HEK293 (cell line): ENCODE results near the gene SERPINI1.

Experiments
- CTCF ChIA-PET: fragments of 350-600 bp; formaldehyde crosslinking; extraction: SDS; loops from one replicate; lab custom pipeline; 2021; ENCODE audit warnings: antibody characterized with exemption; lab: Yijun Ruan, JAX
- POLR2A ChIA-PET: fragments of 300-600 bp; formaldehyde crosslinking; extraction: SDS; loops from one replicate; lab custom pipeline; 2020; ENCODE audit warnings: antibody characterized with exemption, inconsistent platforms; lab: Yijun Ruan, JAX
- H3K27ac ChIP-seq: fragments of 200-500 bp; sonication (Bioruptor generic); 2 replicates; pipeline ENCODE4 v1.5.1; 2014; ENCODE audit warnings: low read depth, low read length, control low read depth, inconsistent platforms; ENCODE audit errors: extremely low read depth
- H3K36me3 ChIP-seq, 2 experiments: fragments of 200-500 bp in 1 of 2; sonication (Bioruptor generic) in 1 of 2; 1 replicate in 1 of 2; 2 replicates in 1 of 2; pipeline ENCODE4 v1.5.1; 2014 to 2017; ENCODE audit warnings: inconsistent platforms in 2 of 2, low read length in 2 of 2; ENCODE audit not compliant: control insufficient read depth in 2 of 2, insufficient read depth in 1 of 2
- H3K4me1 ChIP-seq: fragments of 200-500 bp; sonication (Bioruptor generic); 2 replicates; pipeline ENCODE4 v1.5.1; 2014; ENCODE audit warnings: mild to moderate bottlenecking, low read length, inconsistent platforms; ENCODE audit not compliant: control insufficient read depth, insufficient read depth
- H3K4me3 ChIP-seq: 2 replicates; pipeline ENCODE4 v1.5.1; 2011; ENCODE audit warnings: low read depth, mild to moderate bottlenecking, control low read depth, low read length, moderate library complexity
- H3K9me3 ChIP-seq: fragments of 200-500 bp; sonication (Bioruptor generic); 2 replicates; pipeline ENCODE4 v1.5.1; 2014; ENCODE audit warnings: low read depth, low read length, inconsistent platforms; ENCODE audit not compliant: control insufficient read depth, insufficient read depth
- GLI2 ChIP-seq: fragments of 450-650 bp; formaldehyde crosslinking; IDR thresholded peaks from 2 replicates; pipeline ENCODE4; 2017; ENCODE audit warnings: missing biosample characterization, missing genetic modification characterization, low read depth, borderline replicate concordance
- HOXC10 ChIP-seq: sonication (generic); formaldehyde crosslinking; IDR thresholded peaks from 2 replicates; pipeline ENCODE4 v1.8.1; 2023; ENCODE audit warnings: mild to moderate bottlenecking, missing genetic modification reagents
- INSM2 ChIP-seq: fragments of 450-650 bp; formaldehyde crosslinking; IDR thresholded peaks from 2 replicates; pipeline ENCODE4 v1.5.1; 2016; ENCODE audit warnings: missing biosample characterization, missing genetic modification characterization
- KLF8 ChIP-seq: fragments of 450-650 bp; formaldehyde crosslinking; IDR thresholded peaks from 2 replicates; pipeline ENCODE4 v1.5.1; 2016; ENCODE audit warnings: missing biosample characterization, missing genetic modification characterization
- YY1 ChIP-seq: fragments of 450-650 bp; formaldehyde crosslinking; IDR thresholded peaks from 2 replicates; pipeline ENCODE4 v1.5.1; 2018; ENCODE audit warnings: missing biosample characterization, missing genetic modification characterization
- ZBTB21 ChIP-seq: fragments of 450-650 bp; formaldehyde crosslinking; IDR thresholded peaks from 2 replicates; pipeline ENCODE4 v1.5.1; 2017; ENCODE audit warnings: missing biosample characterization, missing genetic modification characterization
- ZNF133 ChIP-seq: fragments of 450-650 bp; formaldehyde crosslinking; IDR thresholded peaks from 2 replicates; pipeline ENCODE4 v1.5.1; 2016; ENCODE audit warnings: missing biosample characterization, missing genetic modification characterization
- ZNF155 ChIP-seq: fragments of 450-650 bp; formaldehyde crosslinking; IDR thresholded peaks from 2 replicates; pipeline ENCODE4 v1.5.1; 2016; ENCODE audit warnings: missing biosample characterization, missing genetic modification characterization
- ZNF174 ChIP-seq: fragments of 450-650 bp; formaldehyde crosslinking; IDR thresholded peaks from 2 replicates; pipeline ENCODE4 v1.5.0; 2017; ENCODE audit warnings: missing biosample characterization, mild to moderate bottlenecking, missing genetic modification characterization
- ZNF223 ChIP-seq: fragments of 450-650 bp; formaldehyde crosslinking; IDR thresholded peaks from 2 replicates; pipeline ENCODE4 v1.5.1; 2016; ENCODE audit warnings: missing biosample characterization, missing genetic modification characterization
- ZNF248 ChIP-seq: fragments of 450-650 bp; formaldehyde crosslinking; IDR thresholded peaks from 2 replicates; pipeline ENCODE4 v1.5.1; 2017; ENCODE audit warnings: missing biosample characterization, missing genetic modification characterization
- ZNF302 ChIP-seq: fragments of 450-650 bp; formaldehyde crosslinking; IDR thresholded peaks from 2 replicates; pipeline ENCODE4 v1.5.1; 2016; ENCODE audit warnings: missing biosample characterization, missing genetic modification characterization, low read depth
- ZNF335 ChIP-seq: fragments of 450-650 bp; formaldehyde crosslinking; conservative IDR thresholded peaks from 2 replicates; pipeline ENCODE4 v1.5.1; 2016; ENCODE audit warnings: missing biosample characterization, missing genetic modification characterization
- ZNF341 ChIP-seq: fragments of 450-650 bp; formaldehyde crosslinking; IDR thresholded peaks from 2 replicates; pipeline ENCODE4; 2016; ENCODE audit warnings: low read depth, missing biosample characterization, missing genetic modification characterization
- ZNF366 ChIP-seq: fragments of 450-650 bp; formaldehyde crosslinking; conservative IDR thresholded peaks from 2 replicates; pipeline ENCODE4 v1.5.1; 2016; ENCODE audit warnings: missing biosample characterization, missing genetic modification characterization
- ZNF664 ChIP-seq: fragments of 450-650 bp; formaldehyde crosslinking; IDR thresholded peaks from 2 replicates; pipeline ENCODE4 v1.5.1; 2016; ENCODE audit warnings: missing biosample characterization, missing genetic modification characterization
- ZNF704 ChIP-seq: fragments of 450-650 bp; formaldehyde crosslinking; IDR thresholded peaks from 2 replicates; pipeline ENCODE4 v1.5.1; 2016; ENCODE audit warnings: missing biosample characterization, missing genetic modification characterization
- ZNF76 ChIP-seq: fragments of 450-650 bp; formaldehyde crosslinking; IDR thresholded peaks from 2 replicates; pipeline ENCODE4; 2016; ENCODE audit warnings: low read depth, missing biosample characterization, missing genetic modification characterization, borderline replicate concordance
- ZNF768 ChIP-seq: fragments of 450-650 bp; formaldehyde crosslinking; IDR thresholded peaks from 2 replicates; pipeline ENCODE4 v1.5.1; 2018; ENCODE audit warnings: missing biosample characterization, mild to moderate bottlenecking, missing genetic modification characterization
- ZSCAN4 ChIP-seq: fragments of 450-650 bp; formaldehyde crosslinking; IDR thresholded peaks from 2 replicates; pipeline ENCODE4 v1.5.1; 2017; ENCODE audit warnings: missing biosample characterization, missing genetic modification characterization
- TF ChIP-seq, protein P1 (sequence below): fragments of 450-650 bp; formaldehyde crosslinking; conservative IDR thresholded peaks from 2 replicates; pipeline ENCODE4 v1.5.1; 2016; ENCODE audit warnings: low read depth, missing biosample characterization, missing genetic modification characterization
- TF ChIP-seq, protein P2 (sequence below): fragments of 450-650 bp; formaldehyde crosslinking; IDR thresholded peaks from 2 replicates; pipeline ENCODE4 v1.5.1; 2016; ENCODE audit warnings: missing biosample characterization, missing genetic modification characterization, borderline replicate concordance

SERPINI1 gene

DNA sequence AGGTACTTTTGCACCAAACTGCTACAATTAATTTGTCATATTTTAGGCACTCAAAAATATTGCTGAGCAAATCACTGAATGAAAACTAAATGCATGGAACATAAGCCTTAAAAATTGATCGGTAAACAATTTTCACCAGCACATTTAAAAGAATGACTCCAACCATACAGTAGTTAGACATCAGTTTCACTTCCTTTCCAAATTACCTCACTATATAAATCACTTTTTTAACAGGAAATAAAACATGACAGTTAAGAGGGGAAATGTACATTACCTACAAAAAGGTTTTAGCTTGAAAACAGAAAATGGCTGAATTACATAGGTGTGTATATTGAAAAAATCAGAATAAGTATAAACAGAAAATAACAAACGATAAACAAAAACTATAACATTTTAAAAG is 108.4 kb downstream of the SERPINI1 start:
- Histone ChIP-seq H3K27ac (no peak overlapping the region), H3K36me3 (no peaks in the 10 kb centered on the region), H3K9me3 (no peaks in the 10 kb centered on the region), H3K4me3 (no peak overlapping the region), H3K4me1 (no peaks in the 10 kb centered on the region)
- POLR2A ChIA-PET: no interaction called here
- TF ChIP-seq ZSCAN4 (tag by site-specific recombination) (no peak), YY1 (tag by site-specific recombination) (no peak), ZNF155 (tag by site-specific recombination) (no peak), ZNF133 (tag by site-specific recombination) (no peak), ZNF341 (no peak), ZNF248 (tag by site-specific recombination) (no peak), INSM2 (no peak), GLI2 (tag by site-specific recombination) (no peak), ZNF664 (tag by site-specific recombination) (no peak), ZNF768 (tag by site-specific recombination) (no peak), HOXC10 (no peak), ZNF366 (tag by site-specific recombination) (no peak), ZNF223 (tag by site-specific recombination) (no peak)
- TF ChIP-seq, protein P1, sequence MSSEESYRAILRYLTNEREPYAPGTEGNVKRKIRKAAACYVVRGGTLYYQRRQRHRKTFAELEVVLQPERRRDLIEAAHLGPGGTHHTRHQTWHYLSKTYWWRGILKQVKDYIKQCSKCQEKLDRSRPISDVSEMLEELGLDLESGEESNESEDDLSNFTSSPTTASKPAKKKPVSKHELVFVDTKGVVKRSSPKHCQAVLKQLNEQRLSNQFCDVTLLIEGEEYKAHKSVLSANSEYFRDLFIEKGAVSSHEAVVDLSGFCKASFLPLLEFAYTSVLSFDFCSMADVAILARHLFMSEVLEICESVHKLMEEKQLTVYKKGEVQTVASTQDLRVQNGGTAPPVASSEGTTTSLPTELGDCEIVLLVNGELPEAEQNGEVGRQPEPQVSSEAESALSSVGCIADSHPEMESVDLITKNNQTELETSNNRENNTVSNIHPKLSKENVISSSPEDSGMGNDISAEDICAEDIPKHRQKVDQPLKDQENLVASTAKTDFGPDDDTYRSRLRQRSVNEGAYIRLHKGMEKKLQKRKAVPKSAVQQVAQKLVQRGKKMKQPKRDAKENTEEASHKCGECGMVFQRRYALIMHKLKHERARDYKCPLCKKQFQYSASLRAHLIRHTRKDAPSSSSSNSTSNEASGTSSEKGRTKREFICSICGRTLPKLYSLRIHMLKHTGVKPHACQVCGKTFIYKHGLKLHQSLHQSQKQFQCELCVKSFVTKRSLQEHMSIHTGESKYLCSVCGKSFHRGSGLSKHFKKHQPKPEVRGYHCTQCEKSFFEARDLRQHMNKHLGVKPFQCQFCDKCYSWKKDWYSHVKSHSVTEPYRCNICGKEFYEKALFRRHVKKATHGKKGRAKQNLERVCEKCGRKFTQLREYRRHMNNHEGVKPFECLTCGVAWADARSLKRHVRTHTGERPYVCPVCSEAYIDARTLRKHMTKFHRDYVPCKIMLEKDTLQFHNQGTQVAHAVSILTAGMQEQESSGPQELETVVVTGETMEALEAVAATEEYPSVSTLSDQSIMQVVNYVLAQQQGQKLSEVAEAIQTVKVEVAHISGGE (tag by site-specific recombination): no peak
- CTCF ChIA-PET: no interaction called here

DNA sequence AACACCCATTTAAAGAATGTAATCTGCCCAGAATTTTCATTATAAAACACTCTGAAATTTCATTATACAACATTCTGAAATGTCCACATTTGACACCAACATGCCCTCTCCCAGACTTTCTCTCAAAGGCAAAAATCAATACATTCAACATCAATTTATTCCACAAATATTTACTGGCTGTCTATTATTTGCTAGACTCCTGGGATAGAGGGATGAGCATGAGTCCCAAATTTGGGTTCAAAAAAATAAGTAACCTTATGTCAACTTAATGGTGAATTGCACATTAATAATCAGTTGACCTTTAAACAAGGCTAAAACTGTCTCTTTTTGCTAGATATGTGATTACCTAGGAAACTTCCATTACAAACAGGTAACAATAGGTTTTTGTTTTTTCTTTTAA is 109.0 kb downstream of the SERPINI1 start:
- Histone ChIP-seq H3K9me3 (no peaks in the 10 kb centered on the region), H3K36me3 (no peaks in the 10 kb centered on the region), H3K4me1 (no peaks in the 10 kb centered on the region), H3K27ac (no peak overlapping the region), H3K4me3 (no peak overlapping the region)
- POLR2A ChIA-PET: no interaction called here
- CTCF ChIA-PET: no interaction called here
- TF ChIP-seq ZNF76 (tag by site-specific recombination): no peak
- TF ChIP-seq ZBTB21: no peak
- TF ChIP-seq, protein P2, sequence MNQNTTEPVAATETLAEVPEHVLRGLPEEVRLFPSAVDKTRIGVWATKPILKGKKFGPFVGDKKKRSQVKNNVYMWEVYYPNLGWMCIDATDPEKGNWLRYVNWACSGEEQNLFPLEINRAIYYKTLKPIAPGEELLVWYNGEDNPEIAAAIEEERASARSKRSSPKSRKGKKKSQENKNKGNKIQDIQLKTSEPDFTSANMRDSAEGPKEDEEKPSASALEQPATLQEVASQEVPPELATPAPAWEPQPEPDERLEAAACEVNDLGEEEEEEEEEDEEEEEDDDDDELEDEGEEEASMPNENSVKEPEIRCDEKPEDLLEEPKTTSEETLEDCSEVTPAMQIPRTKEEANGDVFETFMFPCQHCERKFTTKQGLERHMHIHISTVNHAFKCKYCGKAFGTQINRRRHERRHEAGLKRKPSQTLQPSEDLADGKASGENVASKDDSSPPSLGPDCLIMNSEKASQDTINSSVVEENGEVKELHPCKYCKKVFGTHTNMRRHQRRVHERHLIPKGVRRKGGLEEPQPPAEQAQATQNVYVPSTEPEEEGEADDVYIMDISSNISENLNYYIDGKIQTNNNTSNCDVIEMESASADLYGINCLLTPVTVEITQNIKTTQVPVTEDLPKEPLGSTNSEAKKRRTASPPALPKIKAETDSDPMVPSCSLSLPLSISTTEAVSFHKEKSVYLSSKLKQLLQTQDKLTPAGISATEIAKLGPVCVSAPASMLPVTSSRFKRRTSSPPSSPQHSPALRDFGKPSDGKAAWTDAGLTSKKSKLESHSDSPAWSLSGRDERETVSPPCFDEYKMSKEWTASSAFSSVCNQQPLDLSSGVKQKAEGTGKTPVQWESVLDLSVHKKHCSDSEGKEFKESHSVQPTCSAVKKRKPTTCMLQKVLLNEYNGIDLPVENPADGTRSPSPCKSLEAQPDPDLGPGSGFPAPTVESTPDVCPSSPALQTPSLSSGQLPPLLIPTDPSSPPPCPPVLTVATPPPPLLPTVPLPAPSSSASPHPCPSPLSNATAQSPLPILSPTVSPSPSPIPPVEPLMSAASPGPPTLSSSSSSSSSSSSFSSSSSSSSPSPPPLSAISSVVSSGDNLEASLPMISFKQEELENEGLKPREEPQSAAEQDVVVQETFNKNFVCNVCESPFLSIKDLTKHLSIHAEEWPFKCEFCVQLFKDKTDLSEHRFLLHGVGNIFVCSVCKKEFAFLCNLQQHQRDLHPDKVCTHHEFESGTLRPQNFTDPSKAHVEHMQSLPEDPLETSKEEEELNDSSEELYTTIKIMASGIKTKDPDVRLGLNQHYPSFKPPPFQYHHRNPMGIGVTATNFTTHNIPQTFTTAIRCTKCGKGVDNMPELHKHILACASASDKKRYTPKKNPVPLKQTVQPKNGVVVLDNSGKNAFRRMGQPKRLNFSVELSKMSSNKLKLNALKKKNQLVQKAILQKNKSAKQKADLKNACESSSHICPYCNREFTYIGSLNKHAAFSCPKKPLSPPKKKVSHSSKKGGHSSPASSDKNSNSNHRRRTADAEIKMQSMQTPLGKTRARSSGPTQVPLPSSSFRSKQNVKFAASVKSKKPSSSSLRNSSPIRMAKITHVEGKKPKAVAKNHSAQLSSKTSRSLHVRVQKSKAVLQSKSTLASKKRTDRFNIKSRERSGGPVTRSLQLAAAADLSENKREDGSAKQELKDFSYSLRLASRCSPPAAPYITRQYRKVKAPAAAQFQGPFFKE: no peak
- TF ChIP-seq ZNF302: no peak
- no peak for TF ChIP-seq ZNF704 (tag by site-specific recombination)
- TF ChIP-seq ZNF174: no peak
- no peak for TF ChIP-seq ZNF335 (tag by site-specific recombination)
- no peak for TF ChIP-seq KLF8 (tag by site-specific recombination)
